ENCODE results near the gene PODXL2. TPM values are rescaled to one million over a fixed set of nuclear protein-coding genes. Genes with fewer than 3 reads are reported as not detected.

Gene PODXL2
- polyA plus RNA-seq, 1 donor (not counting 4 experiments of a cell fraction or from before 2014, with no cell fraction given) = 1.6 TPM

DNA sequence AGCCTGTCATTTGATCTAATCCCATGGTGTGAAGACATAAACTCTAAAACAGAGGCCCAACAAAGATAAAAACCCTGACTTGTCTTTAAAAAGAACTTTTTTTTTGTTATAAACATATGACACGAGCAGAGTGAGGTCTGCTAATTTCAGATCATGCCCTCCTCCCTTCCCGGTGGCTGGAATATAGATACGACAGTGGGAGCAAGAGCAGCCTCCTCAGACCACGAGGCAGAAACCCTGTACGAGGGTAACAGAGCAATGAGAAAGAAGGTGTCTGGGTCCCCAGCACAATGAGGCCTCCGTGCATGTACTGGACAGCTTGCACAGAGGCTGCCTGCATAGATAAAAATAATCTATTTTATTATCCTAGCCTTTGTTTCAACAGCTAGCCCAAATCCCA lies 44.3 kb upstream of the PODXL2 start:
- dilution Hi-C loops (cut with MboI; ENCODE audit: extremely low pct_ligation_motif_present, low sequenced_read_pairs) = no loop called here
- H3K4me3 ChIP-seq (ENCODE audit: control insufficient read depth in 2 of 3, extremely low read depth in 1 of 3, insufficient read depth in 2 of 3, low read depth in 1 of 3, low read length in 3 of 3) = no peak overlapping the region
- no peak overlapping the region for H3K9ac ChIP-seq (ENCODE audit: control insufficient read depth, extremely low read depth, insufficient read depth, low read length)
- no peaks in the 10 kb centered on the region for H3K9me3 ChIP-seq (ENCODE audit: control insufficient read depth, low read depth, low read length)
- peaks cover 80% of the 10 kb centered on the region for H3K79me2 ChIP-seq (ENCODE audit: control insufficient read depth, insufficient read depth, low read length)
- FAIRE-seq (no peak), DNase-seq (ENCODE audit: low read depth, low spot score) (no peak)
- no peaks in the 10 kb centered on the region for H3K27me3 ChIP-seq (ENCODE audit: control insufficient read depth, extremely low read depth, insufficient read depth, low read length)
- no peak overlapping the region for H3K4me2 ChIP-seq (ENCODE audit: control insufficient read depth, extremely low read depth, insufficient read depth, low read depth, low read length)
- H3K4me1 ChIP-seq (ENCODE audit: control insufficient read depth, extremely low read depth, insufficient read depth, low read length) = peaks cover 16% of the 10 kb centered on the region
- no peak overlapping the region for H2AFZ ChIP-seq (ENCODE audit: control insufficient read depth, low read length)
- TF ChIP-seq EZH2 (IDR thresholded peaks at IDR 0.05; ENCODE audit: low read length) = no peak
- TF ChIP-seq, protein P1, sequence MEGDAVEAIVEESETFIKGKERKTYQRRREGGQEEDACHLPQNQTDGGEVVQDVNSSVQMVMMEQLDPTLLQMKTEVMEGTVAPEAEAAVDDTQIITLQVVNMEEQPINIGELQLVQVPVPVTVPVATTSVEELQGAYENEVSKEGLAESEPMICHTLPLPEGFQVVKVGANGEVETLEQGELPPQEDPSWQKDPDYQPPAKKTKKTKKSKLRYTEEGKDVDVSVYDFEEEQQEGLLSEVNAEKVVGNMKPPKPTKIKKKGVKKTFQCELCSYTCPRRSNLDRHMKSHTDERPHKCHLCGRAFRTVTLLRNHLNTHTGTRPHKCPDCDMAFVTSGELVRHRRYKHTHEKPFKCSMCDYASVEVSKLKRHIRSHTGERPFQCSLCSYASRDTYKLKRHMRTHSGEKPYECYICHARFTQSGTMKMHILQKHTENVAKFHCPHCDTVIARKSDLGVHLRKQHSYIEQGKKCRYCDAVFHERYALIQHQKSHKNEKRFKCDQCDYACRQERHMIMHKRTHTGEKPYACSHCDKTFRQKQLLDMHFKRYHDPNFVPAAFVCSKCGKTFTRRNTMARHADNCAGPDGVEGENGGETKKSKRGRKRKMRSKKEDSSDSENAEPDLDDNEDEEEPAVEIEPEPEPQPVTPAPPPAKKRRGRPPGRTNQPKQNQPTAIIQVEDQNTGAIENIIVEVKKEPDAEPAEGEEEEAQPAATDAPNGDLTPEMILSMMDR (optimal IDR thresholded peaks at IDR 0.05 in 1 of 3, IDR thresholded peaks at IDR 0.05 in 1 of 3, conservative IDR thresholded peaks at IDR 0.05 in 1 of 3; ENCODE audit: extremely low read depth in 1 of 3, insufficient read depth in 2 of 3, low read length in 3 of 3) = no peak
- no peaks in the 10 kb centered on the region for H3K9me1 ChIP-seq (ENCODE audit: control insufficient read depth, extremely low read depth, insufficient read depth, low read length)
- peaks cover 13% of the 10 kb centered on the region for H4K20me1 ChIP-seq (ENCODE audit: control insufficient read depth, extremely low read depth, insufficient read depth, low read length)
- peaks cover 10 to 12% of the 10 kb centered on the region in 2 experiments for H3K36me3 ChIP-seq (ENCODE audit: control insufficient read depth in 2 of 2, extremely low read depth in 1 of 2, insufficient read depth in 2 of 2, low read length in 2 of 2)
- H3K27ac ChIP-seq (ENCODE audit: control insufficient read depth, insufficient read depth, low read length) = no peak overlapping the region

DNA sequence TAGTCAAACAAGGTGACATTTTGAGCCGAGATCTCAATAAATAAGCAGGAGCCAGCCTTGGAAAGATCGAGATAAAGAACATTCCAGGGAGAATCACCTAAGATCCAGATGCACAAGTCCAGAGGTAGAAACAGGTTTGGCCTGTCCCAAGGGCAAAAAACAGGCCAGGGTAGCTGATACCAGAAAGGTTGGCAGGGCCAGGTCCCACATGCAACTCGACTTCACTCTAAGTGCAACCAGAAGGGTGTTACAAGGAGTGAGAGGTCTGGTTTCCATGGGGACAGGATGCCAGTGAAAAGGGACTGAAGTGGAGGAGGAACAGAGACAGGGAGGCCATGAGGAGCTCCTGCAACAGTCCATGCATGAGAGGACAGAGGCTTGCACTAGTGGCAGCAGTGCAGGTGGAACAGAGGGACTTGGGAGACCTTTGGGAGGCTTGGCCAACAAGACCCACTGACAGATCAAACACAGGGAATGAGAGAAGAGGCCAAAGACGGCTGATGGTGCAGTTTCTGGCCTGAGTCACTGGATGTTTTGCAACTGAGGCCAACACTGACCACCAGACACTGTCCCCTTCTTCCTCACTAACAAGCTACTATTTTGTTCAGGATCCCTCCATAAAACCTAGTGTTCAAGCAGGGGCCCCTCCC lies 43.7 kb upstream of the PODXL2 start:
- H3K4me3 ChIP-seq (ENCODE audit: control insufficient read depth in 2 of 3, extremely low read depth in 1 of 3, insufficient read depth in 2 of 3, low read depth in 1 of 3, low read length in 3 of 3) = no peak overlapping the region
- no peak overlapping the region for H3K9ac ChIP-seq (ENCODE audit: control insufficient read depth, extremely low read depth, insufficient read depth, low read length)
- peaks cover 16% of the 10 kb centered on the region for H3K4me1 ChIP-seq (ENCODE audit: control insufficient read depth, extremely low read depth, insufficient read depth, low read length)
- FAIRE-seq (no peak), DNase-seq (ENCODE audit: low read depth, low spot score) (no peak)
- H4K20me1 ChIP-seq (ENCODE audit: control insufficient read depth, extremely low read depth, insufficient read depth, low read length) = peaks cover 13% of the 10 kb centered on the region
- H2AFZ ChIP-seq (ENCODE audit: control insufficient read depth, low read length) = no peak overlapping the region
- TF ChIP-seq, protein P1 (optimal IDR thresholded peaks at IDR 0.05 in 1 of 3, IDR thresholded peaks at IDR 0.05 in 1 of 3, conservative IDR thresholded peaks at IDR 0.05 in 1 of 3; ENCODE audit: extremely low read depth in 1 of 3, insufficient read depth in 2 of 3, low read length in 3 of 3) = no peak
- TF ChIP-seq EZH2 (IDR thresholded peaks at IDR 0.05; ENCODE audit: low read length) = no peak
- H3K36me3 ChIP-seq (ENCODE audit: control insufficient read depth in 2 of 2, extremely low read depth in 1 of 2, insufficient read depth in 2 of 2, low read length in 2 of 2) = peaks cover 8 to 10% of the 10 kb centered on the region in 2 experiments
- dilution Hi-C loops (cut with MboI; ENCODE audit: extremely low pct_ligation_motif_present, low sequenced_read_pairs) = no loop called here
- no peak overlapping the region for H3K27ac ChIP-seq (ENCODE audit: control insufficient read depth, insufficient read depth, low read length)
- H3K27me3 ChIP-seq (ENCODE audit: control insufficient read depth, extremely low read depth, insufficient read depth, low read length) = no peaks in the 10 kb centered on the region
- no peak overlapping the region for H3K4me2 ChIP-seq (ENCODE audit: control insufficient read depth, extremely low read depth, insufficient read depth, low read depth, low read length)
- no peaks in the 10 kb centered on the region for H3K9me1 ChIP-seq (ENCODE audit: control insufficient read depth, extremely low read depth, insufficient read depth, low read length)
- H3K79me2 ChIP-seq (ENCODE audit: control insufficient read depth, insufficient read depth, low read length) = peaks cover 81% of the 10 kb centered on the region
- no peaks in the 10 kb centered on the region for H3K9me3 ChIP-seq (ENCODE audit: control insufficient read depth, low read depth, low read length)

Data from keratinocyte (primary cell).